Activated CD4-positive, alpha-beta T cell treated with anti-CD3 and anti-CD28 coated beads, Interleukin-2, amount 50 U/mL, for 16 hours (primary cell): ENCODE measurements around the gene AATF.
"Not testable (repeated sequence)": the region's sequence is repeated elsewhere in the genome, so short reads cannot be mapped to it uniquely, and the experiment has no call there.

Experiments used
- DNase-seq: peaks from one replicate; pipeline ENCODE4 v3.0.0-alpha.2; 2020

AATF gene

DNA sequence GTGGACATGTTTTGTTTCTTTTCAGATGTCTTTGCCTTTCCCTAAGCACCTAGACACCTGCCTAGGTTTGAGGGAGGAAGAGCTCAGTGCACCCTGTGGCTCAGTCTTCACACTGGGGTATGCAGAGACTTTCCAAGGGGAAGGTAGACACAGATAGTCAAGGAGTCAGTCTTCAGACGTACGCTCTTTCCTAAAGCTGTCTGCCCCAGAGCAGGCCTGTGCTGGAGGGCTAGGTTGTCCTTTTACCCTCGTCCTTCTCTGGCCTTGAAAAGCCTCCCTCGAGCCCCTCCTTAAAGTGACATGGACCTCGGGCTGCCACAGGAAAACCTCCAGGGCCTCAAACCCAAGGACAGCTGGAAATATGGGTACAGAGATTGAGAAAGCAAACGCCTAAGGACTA lies 103.7 kb downstream of the AATF start:
- DNase-seq: no peak

DNA sequence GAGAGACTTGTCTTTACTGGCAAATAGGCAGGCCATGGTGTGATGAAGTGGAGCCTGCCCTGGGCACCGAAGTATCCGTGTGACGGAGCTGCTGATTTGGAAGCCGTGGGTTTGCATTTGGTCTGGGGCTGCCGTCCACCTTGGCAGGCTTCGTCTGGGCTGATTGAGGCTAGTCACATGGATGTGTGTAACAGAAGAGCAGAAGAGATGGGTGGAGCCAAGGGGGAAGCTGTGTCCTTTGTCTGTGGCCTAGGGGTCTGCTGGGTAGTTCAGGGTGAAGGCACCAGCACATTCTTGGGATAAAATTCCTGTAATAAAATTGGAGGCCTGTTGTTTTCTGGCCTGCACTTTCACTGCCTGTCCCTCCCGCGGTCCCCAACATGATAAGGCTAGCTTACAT lies 106.1 kb downstream of the AATF start:
- no peak for DNase-seq

DNA sequence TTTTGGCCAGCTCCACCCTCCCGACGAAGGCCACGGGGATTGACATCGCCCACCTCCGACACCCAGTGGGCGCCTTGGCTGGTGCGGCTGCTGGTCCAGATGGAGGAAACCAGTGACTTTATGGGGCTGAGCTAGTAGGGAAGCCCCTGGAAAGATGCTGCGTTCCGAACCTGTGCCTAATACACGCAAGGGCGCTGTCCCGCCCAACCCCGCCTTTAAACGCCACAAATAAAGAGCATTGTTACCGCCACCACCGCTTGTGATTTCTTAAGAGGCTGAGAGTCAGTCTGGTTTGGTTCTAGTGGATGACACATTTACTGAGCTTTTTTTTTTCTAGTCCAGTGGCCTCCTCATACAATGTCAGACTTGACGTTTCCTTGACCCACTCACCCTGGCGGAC lies 107.9 kb downstream of the AATF start:
- no peak for DNase-seq

DNA sequence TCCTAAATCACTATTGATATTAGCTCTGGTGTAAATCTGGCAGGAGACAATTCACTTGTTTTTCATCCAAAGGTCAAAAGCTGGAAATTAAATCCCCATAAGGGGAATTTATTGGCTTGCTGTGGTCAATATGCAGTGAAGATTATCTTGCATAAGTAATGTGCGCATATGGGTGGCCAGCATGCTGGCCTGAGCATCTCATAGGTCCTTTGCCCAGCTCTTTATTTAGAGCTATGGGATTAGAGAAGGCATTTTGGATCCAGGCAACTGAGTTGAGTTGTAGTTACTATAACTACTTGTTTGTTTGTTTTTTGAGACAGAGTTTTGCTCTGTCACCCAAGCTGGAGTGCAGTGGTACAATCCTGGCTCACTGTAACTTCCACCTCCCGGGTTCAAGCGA lies 110.7 kb downstream of the AATF start:
- no peak for DNase-seq

DNA sequence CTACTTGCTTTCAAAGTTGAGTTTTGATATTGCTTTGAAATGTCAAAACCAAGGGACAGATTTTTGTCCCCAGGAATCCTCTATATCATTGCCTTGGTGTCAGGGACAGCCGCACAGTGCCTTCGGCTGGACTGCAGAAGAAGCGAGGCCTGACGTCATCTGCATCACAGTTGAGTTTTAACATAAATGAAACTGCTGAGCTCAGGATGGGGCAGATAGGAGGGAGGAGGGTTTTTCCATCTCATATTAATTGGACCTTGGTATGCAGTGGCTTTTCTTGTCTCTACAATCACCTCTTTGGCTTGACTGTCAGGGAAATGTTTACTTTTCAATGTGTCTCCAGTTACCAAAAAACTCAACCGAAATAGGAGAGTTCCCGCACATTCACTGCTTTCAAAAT lies 111.3 kb downstream of the AATF start:
- DNase-seq: no peak

DNA sequence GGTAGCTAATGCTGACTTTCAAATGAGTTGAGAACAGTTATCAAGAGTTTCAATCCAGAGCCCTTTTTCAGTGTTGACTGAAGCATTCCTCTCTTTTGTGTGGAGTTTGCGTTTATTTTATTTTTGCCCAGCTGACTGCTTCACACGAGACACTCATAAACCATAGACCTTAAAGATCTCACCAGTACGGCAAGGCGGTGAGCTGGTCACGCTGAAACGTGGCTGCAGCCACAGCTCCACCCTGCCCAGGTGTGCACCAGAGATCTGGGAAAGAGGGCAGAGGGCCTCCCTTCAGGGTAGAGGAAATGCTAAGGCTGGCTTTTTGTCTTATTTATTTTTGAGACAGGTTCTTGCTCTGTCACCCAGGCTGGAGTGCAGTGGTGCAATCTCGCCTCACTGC lies 112.2 kb downstream of the AATF start:
- no peak for DNase-seq

DNA sequence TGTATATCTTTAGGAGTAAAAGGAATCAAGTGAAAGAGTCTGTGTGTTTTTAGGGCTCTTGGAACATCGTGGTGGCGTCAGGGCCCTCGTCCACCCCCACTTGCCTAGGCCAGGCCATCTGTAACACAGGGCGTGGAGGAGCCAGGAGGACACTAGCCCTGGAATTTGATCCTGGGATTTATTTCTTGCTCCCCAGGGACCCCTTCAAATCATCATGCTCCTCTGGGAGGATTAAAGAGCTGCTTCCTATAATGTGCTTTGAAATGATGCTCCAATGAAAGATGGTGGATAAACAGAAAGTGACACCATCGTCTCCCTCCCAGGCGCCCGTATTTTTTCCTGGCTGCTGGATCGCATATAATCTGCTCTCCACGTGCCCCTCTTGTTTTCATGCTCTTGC lies 113.3 kb downstream of the AATF start:
- no peak for DNase-seq

DNA sequence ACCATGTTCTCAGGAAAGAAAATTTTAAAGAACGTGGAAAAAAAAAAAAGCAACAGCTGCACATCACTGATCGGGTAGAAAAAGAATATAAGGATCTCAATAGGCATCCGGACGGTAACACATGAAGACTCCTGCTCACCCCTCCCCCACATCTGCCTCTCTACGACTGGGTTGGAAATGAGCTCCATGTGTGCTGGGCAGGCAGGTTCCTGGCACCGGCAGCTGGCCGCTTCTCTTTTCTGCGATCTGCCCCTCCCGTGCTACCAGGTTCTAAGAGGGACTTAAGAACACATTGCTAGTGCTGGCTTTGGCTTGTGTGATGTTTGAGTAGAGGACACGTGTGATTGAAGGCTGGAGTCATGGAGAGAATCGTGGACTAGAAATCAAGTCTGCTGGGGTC lies 115.5 kb downstream of the AATF start:
- no peak for DNase-seq

DNA sequence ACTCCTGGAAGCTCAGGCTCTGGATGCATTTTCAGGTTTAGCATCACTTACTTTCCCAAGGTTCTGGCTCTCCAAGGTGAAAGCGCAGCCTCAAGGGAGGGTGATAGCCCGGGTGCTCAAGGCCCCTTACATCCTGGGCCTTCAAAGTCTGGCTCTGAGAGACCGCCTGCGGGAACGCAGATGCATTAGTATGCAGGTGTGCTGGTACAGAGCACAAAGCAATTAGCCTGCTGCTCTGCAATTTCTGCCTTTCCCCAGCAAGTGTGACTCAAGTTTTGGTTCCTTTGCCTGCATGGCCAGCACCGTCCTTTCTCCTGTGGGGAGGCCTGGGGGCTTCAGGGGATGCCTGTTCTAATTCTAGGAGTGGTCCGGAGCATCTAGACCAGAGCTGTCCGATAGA lies 116.2 kb downstream of the AATF start:
- no peak for DNase-seq

DNA sequence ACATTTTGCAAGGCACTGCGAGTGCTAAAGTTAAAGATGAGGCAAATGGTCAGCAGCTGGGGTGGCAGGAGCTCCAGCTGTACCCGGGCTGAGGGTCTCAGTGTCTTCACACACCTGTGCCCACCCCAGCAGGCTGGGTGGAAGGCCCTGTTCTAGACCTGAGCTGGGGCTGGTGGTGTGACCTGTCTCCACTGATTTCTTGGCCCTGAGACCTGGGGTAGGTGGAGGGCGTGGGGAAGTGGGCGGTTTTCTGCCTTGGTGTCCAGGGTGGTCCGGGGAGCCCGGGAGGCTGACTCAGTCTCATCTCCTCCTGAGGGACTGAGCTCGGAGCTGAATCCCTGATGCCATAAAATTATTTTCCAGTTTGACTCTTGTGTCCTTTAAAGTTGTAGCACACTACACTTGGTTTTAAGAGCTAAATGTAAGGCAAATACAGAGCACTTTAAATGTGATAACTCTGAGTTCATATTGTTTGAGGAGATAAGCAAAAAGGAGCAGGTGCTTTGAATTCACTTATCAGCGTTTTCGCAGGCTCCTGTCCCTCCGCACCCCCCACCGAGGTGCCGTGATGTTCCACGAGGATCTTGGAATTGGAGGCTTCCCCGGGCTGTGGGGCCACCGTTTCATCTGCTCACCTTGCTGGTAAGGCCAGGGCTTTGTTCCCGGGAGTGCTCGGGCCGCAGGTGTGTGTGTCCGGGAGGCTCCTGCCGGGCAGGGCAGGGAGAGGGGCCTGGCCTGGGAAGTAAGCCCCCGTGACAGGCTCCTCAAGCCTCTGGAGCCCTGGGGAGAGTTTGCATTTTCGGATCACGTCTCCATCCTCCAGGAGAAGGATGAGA lies 117.0 kb downstream of the AATF start:
- DNase-seq: no peak

DNA sequence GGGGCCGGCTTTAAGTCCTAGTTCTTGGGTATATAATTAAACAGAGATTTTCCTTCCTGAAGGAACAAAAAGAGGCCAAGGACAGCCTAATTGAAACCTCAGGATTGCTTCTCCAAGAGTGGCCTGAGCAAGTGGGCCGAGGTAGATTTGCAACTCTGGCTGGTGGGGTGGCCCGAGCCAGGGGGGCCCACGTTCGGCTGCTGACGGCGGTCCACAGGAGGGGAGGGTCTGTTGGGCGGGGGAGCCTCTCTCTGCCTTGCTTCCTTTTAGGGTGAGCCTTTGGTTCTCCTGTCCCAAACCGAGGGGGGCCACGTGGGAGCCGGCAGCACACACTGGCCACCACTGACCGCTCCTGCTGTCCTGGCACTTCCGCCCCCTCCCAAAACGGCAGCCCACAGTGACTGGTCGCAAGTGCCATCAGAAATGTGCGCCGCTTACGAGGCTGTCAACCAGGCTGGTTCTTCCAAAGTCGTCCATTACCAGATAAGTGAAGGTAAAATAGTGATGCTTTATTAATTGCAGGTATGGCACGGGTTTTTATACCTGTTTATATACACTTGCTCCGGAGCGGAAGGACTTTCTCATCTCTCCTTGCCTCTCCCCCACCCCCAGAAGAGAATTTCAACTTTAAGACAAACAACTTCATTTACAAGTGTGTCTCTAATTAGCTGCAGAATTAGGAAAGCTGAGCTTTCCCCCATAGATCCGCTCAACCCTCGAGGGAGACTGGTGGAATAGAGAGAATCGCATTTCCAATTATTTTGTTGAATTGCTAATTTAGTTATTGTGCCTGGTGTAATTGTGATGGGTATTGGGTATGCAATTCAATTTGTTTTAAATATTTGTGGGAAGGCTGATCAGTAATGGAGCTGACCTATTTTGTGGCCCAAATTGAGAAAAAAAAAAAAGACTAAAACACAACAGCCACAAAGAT lies 117.8 kb downstream of the AATF start:
- DNase-seq: no peak

DNA sequence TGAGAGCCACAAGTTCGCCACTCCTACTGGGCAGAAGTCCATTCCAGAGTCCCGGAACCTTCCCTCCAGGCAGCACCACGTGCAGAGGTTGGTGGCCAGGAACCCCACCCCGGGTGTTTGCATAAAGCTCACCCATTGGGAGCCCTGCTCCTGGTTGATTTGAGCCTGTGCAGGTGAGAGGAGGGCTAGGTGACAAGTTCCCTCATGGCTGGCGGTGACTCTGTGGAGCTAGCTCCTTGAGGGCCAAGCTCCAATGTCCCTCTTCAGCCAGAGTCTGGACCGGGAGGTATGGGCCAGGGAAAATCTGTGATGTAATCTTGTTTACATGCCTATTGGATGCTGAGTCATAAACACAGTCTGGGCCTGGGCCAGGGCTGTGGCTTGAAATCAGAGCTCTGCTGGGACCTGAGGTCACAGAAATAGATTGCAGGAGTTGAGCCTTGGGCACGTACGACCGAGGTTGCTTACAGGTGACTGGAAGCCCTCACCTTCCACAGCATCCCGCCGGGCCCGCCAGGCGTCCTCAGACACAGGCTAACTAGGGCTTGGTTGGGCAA lies 118.9 kb downstream of the AATF start:
- no peak for DNase-seq

DNA sequence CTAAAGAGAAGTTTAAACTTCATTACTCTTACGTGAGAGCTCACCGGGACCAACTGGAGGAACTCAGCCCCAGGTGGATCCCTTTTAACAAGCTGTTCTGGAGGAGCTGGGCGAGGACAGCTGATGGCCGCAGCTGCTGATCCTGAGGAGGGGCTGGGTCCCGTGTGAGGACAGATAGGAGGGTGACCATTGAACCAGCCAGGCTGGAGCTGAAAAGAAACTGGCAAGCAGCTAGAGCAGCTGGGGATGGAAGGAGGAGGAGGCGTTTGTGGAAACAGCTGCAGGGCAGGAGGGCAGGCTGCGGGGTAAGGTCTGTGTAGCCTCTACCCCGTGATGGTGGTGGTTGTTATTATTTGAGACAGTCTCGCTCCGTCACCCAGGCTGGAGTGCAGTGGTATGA lies 119.5 kb downstream of the AATF start:
- DNase-seq: no peak

DNA sequence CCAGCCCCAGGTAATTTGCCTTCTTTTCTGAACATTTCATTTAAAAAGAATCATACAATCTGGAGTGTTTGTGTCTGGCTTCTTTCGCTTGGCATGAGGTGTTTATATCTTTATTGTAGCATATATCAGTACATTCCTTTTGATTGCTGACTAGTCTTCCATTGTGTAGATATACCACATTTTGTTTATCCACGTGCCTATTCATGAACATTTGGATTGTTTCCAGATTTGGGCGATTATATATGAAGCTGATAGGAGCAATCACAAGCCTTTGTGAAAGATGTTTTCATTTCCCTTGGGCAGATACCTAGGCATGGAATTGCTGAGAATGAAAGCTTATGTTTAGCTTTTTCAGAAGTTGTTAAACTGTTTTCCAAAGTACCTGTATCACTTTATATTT lies 120.3 kb downstream of the AATF start:
- no peak for DNase-seq

DNA sequence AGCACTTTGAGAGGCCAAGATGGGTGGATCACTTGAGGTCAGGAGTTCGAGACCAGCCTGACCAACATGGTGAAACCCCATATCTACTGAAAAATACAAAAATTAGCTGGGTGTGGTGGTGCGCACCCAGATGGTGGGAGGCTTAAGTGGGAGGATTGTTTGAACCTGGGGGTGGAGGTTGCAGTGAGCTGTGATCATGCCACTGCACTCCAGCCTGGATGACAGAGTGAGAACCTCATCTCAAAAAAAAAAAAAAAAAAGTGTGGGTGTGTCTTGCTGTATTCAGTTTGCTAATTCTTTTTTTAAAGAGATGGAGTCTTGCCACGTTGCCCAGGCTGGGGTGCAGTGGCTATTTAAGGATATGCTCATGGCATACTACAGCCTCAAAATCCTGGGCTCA lies 124.7 kb downstream of the AATF start:
- not testable (repeated sequence) for DNase-seq

DNA sequence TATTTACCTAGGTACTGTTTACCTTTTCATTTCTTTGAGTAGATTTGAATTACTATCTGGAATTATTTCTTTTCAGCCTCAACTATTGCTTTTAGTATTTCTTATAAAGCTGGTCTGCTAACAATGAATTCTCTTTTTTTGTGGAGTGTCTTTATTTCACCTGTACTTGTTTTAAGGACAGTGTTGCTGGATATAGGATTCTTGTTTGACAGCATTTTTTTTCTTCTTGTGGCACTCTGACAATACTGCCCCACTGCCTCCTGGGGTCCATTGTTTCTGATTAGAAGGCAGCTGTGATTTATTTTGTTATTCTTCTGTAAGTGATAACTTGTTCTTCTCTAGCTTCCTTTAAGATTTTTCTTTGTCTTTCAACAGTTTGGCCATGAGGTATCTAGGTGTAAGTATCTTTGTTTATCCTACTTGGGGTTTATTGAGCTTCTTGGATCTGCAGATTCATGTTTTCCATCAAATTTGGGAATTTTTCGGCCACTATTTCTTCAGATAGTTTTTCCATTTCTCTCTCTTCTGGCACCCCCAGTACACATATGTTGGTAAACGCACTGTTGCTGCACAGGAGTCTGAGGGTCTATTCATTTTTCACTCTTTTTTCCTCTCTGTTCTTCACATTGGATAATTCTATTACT lies 130.4 kb downstream of the AATF start:
- no peak for DNase-seq

DNA sequence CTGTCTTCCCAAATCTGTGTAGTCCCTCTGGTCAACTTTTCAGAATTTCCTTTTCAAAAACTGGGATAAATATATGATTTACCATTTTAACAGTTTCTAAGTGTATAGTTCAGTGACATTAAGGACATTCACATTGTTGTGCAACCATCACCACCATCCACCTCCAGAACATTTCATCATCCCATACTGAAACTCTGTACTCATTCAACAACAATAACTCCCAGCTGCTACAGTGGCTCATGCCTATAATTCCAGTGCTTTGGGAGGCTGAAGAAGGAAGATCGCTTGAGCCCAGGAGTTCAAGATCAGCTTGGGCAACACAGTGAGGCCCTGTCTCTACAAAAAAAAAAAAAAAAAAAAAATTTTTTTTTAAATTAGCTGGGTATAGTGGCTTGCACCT lies 131.0 kb downstream of the AATF start:
- DNase-seq: no peak

DNA sequence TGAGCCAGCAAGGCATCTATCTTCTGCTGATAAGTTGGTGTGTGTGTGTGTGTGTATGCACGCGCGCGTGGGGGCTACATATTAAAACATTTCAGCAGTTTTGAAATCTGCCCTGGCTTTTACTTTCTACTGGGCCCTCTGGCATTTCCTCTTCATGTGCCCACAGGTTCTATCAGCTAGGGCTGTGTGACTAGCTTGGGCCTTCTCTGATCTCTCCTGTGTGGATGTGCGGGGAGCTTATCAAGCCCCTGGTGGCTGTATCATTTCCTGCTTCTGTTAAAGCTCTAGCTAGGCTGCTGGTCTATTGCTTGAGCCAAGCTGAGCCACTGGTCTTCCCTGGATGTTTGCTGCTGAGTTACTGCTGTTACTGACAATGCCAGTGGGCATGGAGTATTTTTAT lies 132.5 kb downstream of the AATF start:
- DNase-seq: no peak

DNA sequence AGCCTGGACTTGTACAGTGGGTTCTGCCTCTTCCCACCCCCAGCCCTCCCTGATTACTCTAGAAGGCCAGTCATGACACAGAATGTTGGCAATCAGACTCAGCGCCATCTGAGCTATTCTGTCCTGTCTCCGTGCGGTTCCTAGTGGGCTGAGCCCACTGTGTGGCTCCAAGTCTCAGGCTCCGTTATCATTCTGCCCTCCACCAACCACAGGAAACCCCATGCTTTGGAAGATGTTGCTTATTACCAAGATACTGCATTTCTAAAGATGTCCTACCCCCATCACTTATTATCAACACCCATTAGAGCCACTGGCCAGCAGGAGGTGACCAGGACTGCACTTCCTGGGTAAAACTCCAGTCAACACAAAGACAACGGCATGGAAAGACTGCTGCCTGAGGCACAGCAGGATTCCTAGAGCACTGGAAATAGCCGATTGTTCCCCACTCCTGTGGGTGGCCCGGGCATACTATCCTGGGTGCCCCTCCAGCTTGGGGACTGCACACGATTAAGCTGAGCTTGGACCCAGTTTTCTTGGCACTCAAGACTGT lies 133.6 kb downstream of the AATF start:
- no peak for DNase-seq

DNA sequence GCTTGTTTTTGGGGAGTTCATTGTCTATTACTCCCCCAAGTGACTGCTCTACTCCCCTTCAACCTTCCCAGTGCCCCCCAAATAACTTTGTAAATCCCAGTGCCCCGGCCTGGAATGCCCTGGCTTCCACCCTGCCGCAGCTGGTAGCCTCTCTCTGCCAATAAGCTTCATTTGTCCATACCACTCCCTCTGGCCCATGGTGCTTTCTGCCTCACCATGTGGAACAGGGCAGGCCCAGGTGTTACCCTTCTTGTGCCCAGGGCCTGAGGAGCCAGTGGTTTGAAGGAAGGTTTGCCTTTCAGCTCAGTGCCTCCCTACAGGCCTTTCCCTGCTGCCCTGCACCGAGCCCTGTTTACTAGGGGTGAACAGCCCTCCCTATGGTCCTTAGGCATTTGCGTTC lies 134.2 kb downstream of the AATF start:
- no peak for DNase-seq

DNA sequence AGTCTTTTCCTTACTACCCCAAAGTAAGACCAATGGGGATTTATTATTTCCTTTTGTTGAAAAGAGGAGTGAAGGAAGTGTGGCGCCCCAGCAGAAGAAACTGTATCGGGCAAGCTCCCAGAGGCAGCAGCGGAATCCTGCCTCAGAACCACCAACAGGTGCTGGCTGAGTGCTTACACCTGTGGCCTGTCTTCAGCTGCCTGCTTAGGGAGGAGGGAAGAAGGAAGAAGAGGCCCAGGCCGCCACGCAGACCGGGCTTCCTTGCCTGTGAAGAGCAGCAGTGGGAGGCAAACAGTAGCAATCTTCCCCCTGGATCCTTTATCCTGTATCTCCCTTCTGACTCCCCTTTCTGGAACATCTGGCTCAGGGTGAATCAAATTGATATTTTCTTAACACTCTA lies 134.7 kb downstream of the AATF start:
- no peak for DNase-seq

DNA sequence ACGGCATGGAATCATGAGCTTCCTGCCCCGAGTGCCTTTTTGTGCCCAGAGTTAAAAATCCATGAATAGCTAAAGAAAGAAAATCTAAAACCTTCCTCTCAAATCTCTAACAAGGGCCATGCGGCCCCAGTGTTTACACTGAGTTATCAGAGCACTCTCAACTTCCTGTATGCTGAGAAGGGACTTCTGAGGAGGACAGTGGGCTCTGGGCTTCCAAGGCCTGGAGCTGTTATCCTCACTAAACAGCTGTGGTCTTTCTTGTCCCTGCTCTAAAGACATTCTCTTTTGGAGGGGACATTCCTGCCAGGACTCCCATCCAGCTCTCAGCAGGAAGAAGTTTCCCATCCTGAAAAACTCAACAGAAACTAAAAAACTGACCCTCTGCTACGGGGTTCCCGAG lies 135.6 kb downstream of the AATF start:
- DNase-seq: no peak

DNA sequence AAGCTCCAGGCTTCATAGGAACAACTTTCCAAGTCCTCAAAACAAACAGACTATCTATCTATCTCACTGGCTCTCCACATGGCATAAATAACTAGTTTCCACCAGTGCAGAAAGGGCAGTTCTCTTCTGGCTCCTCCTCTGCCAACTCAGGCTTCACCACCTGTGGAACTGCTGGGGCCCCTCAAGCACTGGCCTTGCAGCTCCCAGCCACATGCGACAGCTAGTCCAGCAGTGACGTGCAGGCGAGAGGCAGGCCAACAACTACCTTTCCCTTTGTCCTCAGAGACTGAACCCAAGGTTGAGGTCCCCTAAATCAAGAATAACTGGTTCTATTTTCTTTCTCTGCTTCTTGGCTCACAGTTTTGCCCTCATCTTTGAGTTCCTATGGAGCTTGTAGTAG lies 137.6 kb downstream of the AATF start:
- DNase-seq: no peak
